ENCODE results near the gene GJC2.
A peak's percentile ranks its signal among the peaks of the same experiment; 100 is the strongest.
"Not testable (repeated sequence)": the region's sequence is repeated elsewhere in the genome, so short reads cannot be mapped to it uniquely, and the experiment has no call there.

The GJC2 gene

GRCh38 chr1:228149406-228150119 lies at the start of gene GJC2:
Gene GJC2 (plus strand): TSS chr1:228149930. CDS start chr1:228157759, 7,829 bp downstream.
- DNase-seq (ENCODE audit: low read depth in 2 of 2) = no peak

GRCh38 chr1:228100822-228101613 lies 48.7 kb upstream of the GJC2 start:
- no peak for DNase-seq (ENCODE audit: low read depth in 2 of 2)

- no peak for DNase-seq (ENCODE audit: low read depth in 2 of 2)
Observed at GRCh38 chr1:228101614-228101993, 48.1 kb upstream of the GJC2 start.

GRCh38 chr1:228101994-228102790 lies 47.5 kb upstream of the GJC2 start:
- no peak for DNase-seq (ENCODE audit: low read depth in 2 of 2)

- DNase-seq (ENCODE audit: low read depth in 2 of 2) = peak; percentile 88 to 90
Observed at GRCh38 chr1:228102791-228103620, 46.7 kb upstream of the GJC2 start, which contains the start of gene C1orf35. Gene C1orf35 (minus strand): TSS chr1:228103325. CDS start chr1:228103227, 98 bp downstream.

- DNase-seq (ENCODE audit: low read depth in 2 of 2) = no peak
Observed at GRCh38 chr1:228104526-228105269, 45.0 kb upstream of the GJC2 start.

GRCh38 chr1:228105270-228105995 lies 44.3 kb upstream of the GJC2 start:
- DNase-seq (ENCODE audit: low read depth in 2 of 2) = no peak

GRCh38 chr1:228105996-228106799 lies 43.5 kb upstream of the GJC2 start:
- DNase-seq (ENCODE audit: low read depth in 2 of 2) = no peak

GRCh38 chr1:228106800-228107054 lies 43.0 kb upstream of the GJC2 start:
- no peak for DNase-seq (ENCODE audit: low read depth in 2 of 2)

- DNase-seq (ENCODE audit: low read depth in 2 of 2) = no peak
Observed at GRCh38 chr1:228107636-228108035, 42.1 kb upstream of the GJC2 start.

GRCh38 chr1:228108055-228108690 lies 41.6 kb upstream of the GJC2 start:
- DNase-seq (ENCODE audit: low read depth in 2 of 2) = no peak

- DNase-seq (ENCODE audit: low read depth in 2 of 2) = no peak
Observed at GRCh38 chr1:228108742-228109072, 41.0 kb upstream of the GJC2 start.

- DNase-seq (ENCODE audit: low read depth in 2 of 2) = peak; percentile 99 to 100
Observed at GRCh38 chr1:228109073-228109961, 40.4 kb upstream of the GJC2 start, which contains the start of gene MRPL55. Gene MRPL55 (minus strand): TSS chr1:228109299. CDS start chr1:228108260, 1,039 bp downstream.

- no peak for DNase-seq (ENCODE audit: low read depth in 2 of 2)
Observed at GRCh38 chr1:228109962-228110488, 39.7 kb upstream of the GJC2 start.

GRCh38 chr1:228110556-228110955 lies 39.2 kb upstream of the GJC2 start:
- no peak for DNase-seq (ENCODE audit: low read depth in 2 of 2)

GRCh38 chr1:228111315-228111714 lies 38.4 kb upstream of the GJC2 start:
- DNase-seq (ENCODE audit: low read depth in 2 of 2) = not testable (repeated sequence)

- DNase-seq (ENCODE audit: low read depth in 2 of 2) = no peak
Observed at GRCh38 chr1:228112167-228112566, 37.6 kb upstream of the GJC2 start.

GRCh38 chr1:228112617-228113016 lies 37.1 kb upstream of the GJC2 start:
- no peak for DNase-seq (ENCODE audit: low read depth in 2 of 2)

Measured in stimulated activated CD8-positive, alpha-beta memory T cell treated with anti-CD3 and anti-CD28 coated beads, Interleukin-7, amount 100 ng/mL, for 1 hour (primary cell).